GM12872 (cell line): Measurements from ENCODE around the gene PRKCE.

Source experiments
- TF ChIP-seq, protein P1 (sequence below): IDR thresholded peaks from 3 replicates; pipeline ENCODE4 v1.5.1; 2011; ENCODE audit warnings: low read depth, mild to moderate bottlenecking, low read length, moderate library complexity; ENCODE audit not compliant: insufficient read depth

The PRKCE gene

DNA sequence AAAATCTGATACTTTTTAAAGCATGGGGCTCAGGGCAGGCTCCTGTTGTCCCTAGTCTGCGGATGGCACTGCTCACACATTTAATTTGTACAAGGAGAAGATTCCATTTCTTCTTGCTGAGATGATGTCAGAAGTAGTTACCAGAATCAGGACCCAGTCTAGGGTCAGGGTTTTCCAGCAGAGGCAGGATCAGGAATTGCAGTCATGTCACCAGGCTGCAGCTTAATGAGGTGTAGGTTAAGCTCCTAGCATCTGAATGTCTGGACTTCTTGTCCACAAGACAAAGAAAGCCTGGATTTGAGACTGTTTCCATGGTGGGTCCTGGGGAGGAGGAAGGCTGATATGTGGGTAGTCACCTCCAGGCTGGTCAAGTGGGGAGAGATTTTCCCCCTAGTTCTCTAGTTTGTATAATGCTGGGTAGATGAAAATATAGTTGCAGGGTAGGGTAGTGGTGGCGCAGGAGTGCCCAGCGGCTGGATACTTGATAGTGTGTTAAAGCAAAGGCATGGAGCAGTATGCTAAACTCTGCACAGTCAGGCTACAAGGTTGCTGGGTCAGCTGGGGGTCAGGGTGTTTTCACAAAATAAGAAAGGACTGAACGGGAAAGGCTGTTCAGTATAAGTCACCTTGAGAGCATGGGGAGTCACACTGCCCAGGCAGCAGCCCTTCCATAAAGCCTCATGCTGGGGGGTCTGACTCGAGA lies 148.4 kb downstream of the PRKCE start:
- TF ChIP-seq, protein P1, sequence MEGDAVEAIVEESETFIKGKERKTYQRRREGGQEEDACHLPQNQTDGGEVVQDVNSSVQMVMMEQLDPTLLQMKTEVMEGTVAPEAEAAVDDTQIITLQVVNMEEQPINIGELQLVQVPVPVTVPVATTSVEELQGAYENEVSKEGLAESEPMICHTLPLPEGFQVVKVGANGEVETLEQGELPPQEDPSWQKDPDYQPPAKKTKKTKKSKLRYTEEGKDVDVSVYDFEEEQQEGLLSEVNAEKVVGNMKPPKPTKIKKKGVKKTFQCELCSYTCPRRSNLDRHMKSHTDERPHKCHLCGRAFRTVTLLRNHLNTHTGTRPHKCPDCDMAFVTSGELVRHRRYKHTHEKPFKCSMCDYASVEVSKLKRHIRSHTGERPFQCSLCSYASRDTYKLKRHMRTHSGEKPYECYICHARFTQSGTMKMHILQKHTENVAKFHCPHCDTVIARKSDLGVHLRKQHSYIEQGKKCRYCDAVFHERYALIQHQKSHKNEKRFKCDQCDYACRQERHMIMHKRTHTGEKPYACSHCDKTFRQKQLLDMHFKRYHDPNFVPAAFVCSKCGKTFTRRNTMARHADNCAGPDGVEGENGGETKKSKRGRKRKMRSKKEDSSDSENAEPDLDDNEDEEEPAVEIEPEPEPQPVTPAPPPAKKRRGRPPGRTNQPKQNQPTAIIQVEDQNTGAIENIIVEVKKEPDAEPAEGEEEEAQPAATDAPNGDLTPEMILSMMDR = no peak

DNA sequence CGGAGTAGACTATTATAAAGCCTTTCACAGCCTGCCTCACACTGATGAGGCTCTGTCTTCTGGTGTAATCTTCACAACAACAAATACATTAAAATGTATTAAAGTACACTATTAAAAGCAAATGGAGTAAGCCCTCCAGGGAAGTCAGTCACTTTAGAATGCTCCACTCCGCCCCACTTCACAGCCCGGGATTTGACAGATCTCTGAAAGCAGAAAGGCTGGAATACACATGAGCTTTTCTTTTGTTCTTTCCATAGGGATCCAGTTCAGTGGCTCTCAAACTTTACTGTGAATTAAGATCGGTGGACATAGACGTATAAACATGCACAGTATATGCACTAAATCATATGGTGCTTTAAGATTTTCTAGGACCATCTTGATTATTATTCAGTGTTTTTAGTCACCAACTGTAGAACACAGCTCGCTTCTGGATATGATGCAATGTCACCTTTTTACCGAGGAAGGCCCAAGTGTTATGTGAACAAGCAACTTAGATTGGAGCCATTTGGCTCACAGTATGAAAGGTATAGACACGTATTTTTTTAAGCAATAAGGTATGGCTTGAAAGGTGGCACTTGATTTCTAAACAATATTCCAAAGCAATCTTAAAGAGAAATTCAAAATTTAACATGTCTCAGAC lies 151.1 kb downstream of the PRKCE start:
- TF ChIP-seq, protein P1 = no peak

DNA sequence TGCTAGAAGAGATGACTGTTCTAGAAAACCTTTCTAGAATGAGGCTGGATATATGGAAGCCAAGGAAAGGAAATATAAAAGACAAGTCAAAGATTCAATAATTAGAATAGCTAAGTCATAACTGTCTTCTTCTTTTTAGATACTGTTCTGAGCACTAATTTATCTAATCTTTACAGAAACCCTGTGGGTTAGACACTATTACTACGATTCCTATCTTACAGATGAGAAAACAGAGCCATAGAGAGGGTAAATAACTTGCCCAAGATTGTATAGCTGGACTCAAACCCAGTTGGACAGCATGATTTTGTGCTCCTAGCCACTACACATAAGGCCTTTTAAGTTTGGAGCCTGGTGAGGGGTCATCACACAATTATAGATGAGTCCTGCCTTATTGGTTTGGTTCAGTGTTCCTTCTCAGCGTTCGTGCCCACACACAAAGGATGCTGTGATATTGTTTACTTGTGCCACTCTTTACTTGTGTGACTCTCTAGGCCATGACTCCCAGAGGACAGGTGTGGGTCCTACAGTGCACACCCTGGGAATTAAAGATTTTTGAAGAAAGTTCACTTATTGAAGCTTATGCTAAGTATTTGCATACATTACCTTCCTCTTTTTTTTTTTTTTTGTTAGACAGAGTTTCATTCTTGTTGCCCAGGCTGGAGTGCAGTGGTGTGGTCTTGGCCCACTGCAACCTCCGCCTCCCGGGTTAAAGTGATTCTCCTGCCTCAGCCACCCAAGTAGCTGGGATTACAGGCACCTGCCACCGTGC lies 153.7 kb downstream of the PRKCE start:
- TF ChIP-seq, protein P1 = no peak

DNA sequence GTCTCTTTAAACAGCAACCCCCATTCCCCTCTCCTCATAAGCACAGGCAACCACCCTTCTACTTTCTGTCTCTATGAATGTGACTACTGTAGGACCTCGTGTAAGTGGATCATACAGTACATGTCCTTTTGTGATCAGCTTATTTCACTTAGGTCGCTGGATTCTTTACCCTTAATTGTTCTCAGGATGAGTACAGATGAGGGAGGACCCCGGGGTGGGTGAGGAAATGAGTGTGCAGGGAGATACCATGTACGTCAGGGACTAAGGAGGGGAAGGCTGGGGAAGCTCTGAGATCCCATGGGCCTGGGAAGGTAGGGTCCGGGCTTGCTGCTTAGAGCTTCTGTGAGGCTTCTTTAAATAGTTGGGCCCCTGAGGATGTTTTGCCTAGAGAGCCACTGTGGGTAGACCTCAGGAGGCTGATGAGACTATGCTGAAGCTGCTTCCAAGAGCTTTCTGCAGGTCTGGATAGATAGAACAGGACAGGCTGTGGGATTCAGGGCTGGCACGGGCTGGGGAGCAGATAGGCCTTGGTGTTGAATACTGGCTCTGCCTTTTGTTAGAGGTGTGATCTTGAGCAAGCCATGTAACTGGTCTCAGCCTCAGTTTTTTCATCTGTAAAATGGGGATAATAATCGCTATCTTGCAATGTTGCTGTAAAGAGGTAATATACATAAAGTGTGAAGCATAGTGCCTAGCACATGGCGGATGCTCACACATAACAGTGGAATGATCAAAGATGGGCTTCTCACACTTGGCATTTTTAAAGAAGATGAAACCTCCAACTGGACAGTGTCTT lies 155.3 kb downstream of the PRKCE start:
- TF ChIP-seq, protein P1 = no peak

DNA sequence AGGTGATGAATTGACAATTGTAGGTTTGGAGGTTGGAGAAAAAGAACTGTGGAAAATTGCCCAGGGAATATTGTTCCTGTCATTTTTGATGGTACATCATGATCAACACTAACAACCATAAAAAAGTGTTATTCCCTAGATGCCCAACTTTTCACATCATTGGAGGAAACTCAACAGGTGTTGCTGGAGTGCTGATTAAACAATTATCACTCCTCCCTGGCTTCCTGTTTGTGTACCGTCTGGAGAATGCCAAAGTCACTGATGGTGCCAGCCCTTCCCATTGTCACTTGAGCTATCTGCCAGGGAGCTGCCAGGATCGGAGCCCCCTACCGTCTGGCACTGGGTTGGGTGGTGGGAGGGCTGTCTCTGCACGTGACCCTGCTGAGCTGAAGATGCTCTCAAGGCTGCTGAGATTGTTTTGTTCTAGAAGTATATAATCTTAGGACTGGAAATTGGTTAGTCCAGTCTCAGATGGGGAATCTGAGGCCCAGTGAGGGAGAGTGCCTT lies 156.9 kb downstream of the PRKCE start:
- TF ChIP-seq, protein P1 = no peak

DNA sequence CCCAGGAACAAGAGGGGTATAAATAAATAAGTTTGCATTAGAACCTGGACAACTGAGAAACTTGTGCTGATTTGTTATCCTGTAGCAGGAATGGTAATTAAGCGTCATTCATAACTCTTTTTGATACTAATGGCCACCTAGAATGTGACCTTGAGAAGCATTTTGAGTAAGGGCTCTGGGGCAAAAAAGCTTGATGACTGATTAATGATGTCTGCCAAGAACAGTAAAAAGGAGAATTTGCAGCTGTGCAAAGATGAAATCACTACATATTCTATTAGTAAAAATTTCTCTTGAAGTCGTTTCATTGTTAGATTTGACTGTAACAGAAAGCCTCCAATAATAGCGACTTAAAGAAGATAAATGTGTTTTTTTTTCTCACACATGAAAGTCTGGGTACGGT lies 157.7 kb downstream of the PRKCE start:
- TF ChIP-seq, protein P1 = no peak
